Astrocyte (in vitro differentiated cells and primary cell): ENCODE data around the gene ZNF594. TPM values are rescaled to one million over a fixed set of nuclear protein-coding genes. Genes with fewer than 3 reads are reported as not detected.
"Not testable (repeated sequence)": the region's sequence is repeated elsewhere in the genome, so short reads cannot be mapped to it uniquely, and the experiment has no call there.

Experiments used
- DNase-seq: peaks from one replicate; pipeline ENCODE4 v3.0.0-alpha.2; 2010; ENCODE audit warnings: low read depth
- FAIRE-seq: peaks from 2 replicates; lab custom pipeline; 2011; peaks lifted over from hg19 to GRCh38; lab: Jason Lieb, UNC
- H2AFZ ChIP-seq: 2 replicates; pipeline ENCODE4 v1.6.0; 2012; ENCODE audit warnings: low read depth, low read length, inconsistent platforms
- H3K27ac ChIP-seq: 2 replicates; pipeline ENCODE4 v1.5.1; 2011; ENCODE audit warnings: low read depth, low read length, inconsistent platforms
- H3K27me3 ChIP-seq: 2 replicates; pipeline ENCODE4 v1.6.0; 2011; ENCODE audit warnings: low read length, inconsistent platforms; ENCODE audit not compliant: insufficient read depth
- H3K36me3 ChIP-seq: 2 replicates; pipeline ENCODE4 v1.5.1; 2011; ENCODE audit warnings: low read length, inconsistent platforms; ENCODE audit not compliant: insufficient read depth
- H3K4me1 ChIP-seq: 2 replicates; pipeline ENCODE4 v1.5.1; 2011; ENCODE audit warnings: low read length, inconsistent platforms; ENCODE audit not compliant: insufficient read depth
- H3K4me2 ChIP-seq: 2 replicates; pipeline ENCODE4 v1.6.0; 2012; ENCODE audit warnings: low read length, inconsistent platforms
- H3K4me3 ChIP-seq: 2 replicates; pipeline ENCODE4 v1.5.1; 2011; ENCODE audit warnings: low read depth, mild to moderate bottlenecking, low read length, inconsistent platforms; ENCODE audit not compliant: insufficient read depth
- H3K79me2 ChIP-seq: 2 replicates; pipeline ENCODE4 v1.6.0; 2012; ENCODE audit warnings: mild to moderate bottlenecking, low read length, inconsistent platforms; ENCODE audit not compliant: insufficient read depth
- H3K9ac ChIP-seq: 2 replicates; pipeline ENCODE4 v1.6.0; 2012; ENCODE audit warnings: mild to moderate bottlenecking, low read length, inconsistent platforms
- H3K9me3 ChIP-seq: 2 replicates; pipeline ENCODE4 v1.5.1; 2012; ENCODE audit warnings: low read depth, mild to moderate bottlenecking, low read length, inconsistent platforms; ENCODE audit not compliant: insufficient read depth
- H4K20me1 ChIP-seq: 2 replicates; pipeline ENCODE4 v1.6.0; 2012; ENCODE audit warnings: low read length, inconsistent platforms; ENCODE audit not compliant: insufficient read depth
- H3K27ac Mint-ChIP-seq: one replicate; pipeline ENCODE4 v1.8.0; 2021; ENCODE audit warnings: mild to moderate bottlenecking, mixed read lengths; ENCODE audit not compliant: unreplicated experiment
- H3K27me3 Mint-ChIP-seq: one replicate; pipeline ENCODE4 v1.8.0; 2021; ENCODE audit warnings: low read depth, mixed read lengths; ENCODE audit not compliant: unreplicated experiment
- H3K36me3 Mint-ChIP-seq: one replicate; pipeline ENCODE4 v1.8.0; 2021; ENCODE audit warnings: low read depth, mixed read lengths; ENCODE audit not compliant: unreplicated experiment
- H3K4me1 Mint-ChIP-seq: one replicate; pipeline ENCODE4 v1.8.0; 2021; ENCODE audit warnings: low read depth, mixed read lengths; ENCODE audit not compliant: unreplicated experiment
- H3K4me3 Mint-ChIP-seq: one replicate; pipeline ENCODE4 v1.8.0; 2021; ENCODE audit warnings: mild to moderate bottlenecking, moderate library complexity, mixed read lengths; ENCODE audit not compliant: unreplicated experiment
- H3K9me3 Mint-ChIP-seq: one replicate; pipeline ENCODE4 v1.8.0; 2021; ENCODE audit warnings: mild to moderate bottlenecking, mixed read lengths; ENCODE audit not compliant: unreplicated experiment
- CTCF ChIP-seq: IDR thresholded peaks from 2 replicates; pipeline ENCODE4 v1.5.1; 2011; ENCODE audit warnings: low read depth, mild to moderate bottlenecking, inconsistent platforms, low read length, moderate library complexity; ENCODE audit not compliant: insufficient read depth
- EZH2 ChIP-seq: IDR thresholded peaks from 2 replicates; pipeline ENCODE4 v1.6.1; 2012; ENCODE audit warnings: mild to moderate bottlenecking, low read length, inconsistent platforms; ENCODE audit not compliant: insufficient read depth
- total RNA-seq: library from RNA; stranded (reverse); gene quantifications from 2 replicates; pipeline ENCODE4 v1.2.1, GENCODE V29; 2021

The ZNF594 gene
- total RNA-seq, 1 donor from 2014 or later = 8.9 TPM

GRCh38 chr17:5219536-5219935 is 27.9 kb upstream of the ZNF594 start:
- Histone ChIP-seq H3K36me3 (no peaks in the 10 kb centered on the region), H3K4me3 (no peak overlapping the region), H3K79me2 (no peaks in the 10 kb centered on the region), H3K9ac (no peak overlapping the region), H3K27ac (no peak overlapping the region), H3K4me1 (no peaks in the 10 kb centered on the region), H3K9me3 (no peaks in the 10 kb centered on the region), H4K20me1 (no peaks in the 10 kb centered on the region), H3K27me3 (no peaks in the 10 kb centered on the region), H2AFZ (no peak overlapping the region), H3K4me2 (no peak overlapping the region)
- FAIRE-seq (no peak), DNase-seq (no peak)
- H3K4me3 Mint-ChIP-seq = no peak overlapping the region
- peaks cover 10% of the 10 kb centered on the region for H3K36me3 Mint-ChIP-seq
- H3K27ac Mint-ChIP-seq = no peak overlapping the region
- H3K27me3 Mint-ChIP-seq = no peaks in the 10 kb centered on the region
- H3K9me3 Mint-ChIP-seq = no peaks in the 10 kb centered on the region
- no peaks in the 10 kb centered on the region for H3K4me1 Mint-ChIP-seq
- TF ChIP-seq EZH2 = no peak

GRCh38 chr17:5217562-5217961 is 25.9 kb upstream of the ZNF594 start:
- H3K27ac Mint-ChIP-seq, H3K4me3 ChIP-seq, H3K9ac ChIP-seq, H2AFZ ChIP-seq, H3K9me3 Mint-ChIP-seq, H3K9me3 ChIP-seq, FAIRE-seq, H3K4me1 ChIP-seq, H3K4me3 Mint-ChIP-seq, H3K27me3 ChIP-seq, H3K4me2 ChIP-seq, DNase-seq, H3K79me2 ChIP-seq, H3K4me1 Mint-ChIP-seq, H4K20me1 ChIP-seq, H3K27ac ChIP-seq, H3K36me3 ChIP-seq, H3K27me3 Mint-ChIP-seq: not testable (repeated sequence)
- H3K36me3 Mint-ChIP-seq = peaks cover 13% of the 10 kb centered on the region

GRCh38 chr17:5211458-5211857 is 19.8 kb upstream of the ZNF594 start:
- FAIRE-seq = no peak
- Histone ChIP-seq H3K36me3 (peaks cover 2% of the 10 kb centered on the region), H3K4me3 (no peak overlapping the region), H3K27me3 (no peaks in the 10 kb centered on the region), H3K27ac (no peak overlapping the region), H2AFZ (no peak overlapping the region), H3K9me3 (no peaks in the 10 kb centered on the region), H3K4me2 (no peak overlapping the region), H3K79me2 (no peaks in the 10 kb centered on the region), H3K4me1 (no peaks in the 10 kb centered on the region), H3K9ac (no peak overlapping the region), H4K20me1 (no peaks in the 10 kb centered on the region)
- Mint-ChIP-seq H3K36me3 (peaks cover 24% of the 10 kb centered on the region), H3K4me3 (no peak overlapping the region), H3K27me3 (no peaks in the 10 kb centered on the region), H3K27ac (no peak overlapping the region), H3K4me1 (no peaks in the 10 kb centered on the region), H3K9me3 (no peaks in the 10 kb centered on the region)
- TF ChIP-seq CTCF = no peak
- TF ChIP-seq EZH2 = no peak
- DNase-seq = no peak
